Lung (tissue), 12 donors: ENCODE data around the gene ABHD16A. TPM values are rescaled to one million over a fixed set of nuclear protein-coding genes. Genes with fewer than 3 reads are reported as not detected.

Experiments used
- ATAC-seq: fragments of 200-7000 bp; cut with Tn5 transposase; one replicate; pipeline ENCODE4 v1.9.1; 2020; ENCODE audit warnings: moderate number of reproducible peaks; ENCODE audit not compliant: insufficient read depth, low FRiP score
- DNase-seq, 3 donors: peaks; one replicate each; pipeline ENCODE4 v3.0.0-alpha.2; 2013 to 2017
- H3K27ac ChIP-seq, 2 donors: one replicate each; pipeline ENCODE4 v1.5.1; 2013; ENCODE audit warnings: mild to moderate bottlenecking in 2 of 2, moderate library complexity in 2 of 2, control low read depth in 1 of 2, inconsistent platforms in 1 of 2, low read depth in 1 of 2, low read length in 1 of 2
- H3K27me3 ChIP-seq, 3 donors: one replicate each; pipeline ENCODE4 v1.5.1; 2013; ENCODE audit warnings: low read length in 2 of 3; ENCODE audit not compliant: control insufficient read depth in 3 of 3, insufficient read depth in 3 of 3
- H3K36me3 ChIP-seq, 4 donors: one replicate each; pipeline ENCODE4 v1.5.1; 2013; ENCODE audit warnings: low read length in 4 of 4, mild to moderate bottlenecking in 1 of 4, moderate library complexity in 1 of 4; ENCODE audit not compliant: control insufficient read depth in 4 of 4, insufficient read depth in 4 of 4
- H3K4me1 ChIP-seq, 5 donors: one replicate each; pipeline ENCODE4 v1.5.1; 2013; ENCODE audit warnings: low read length in 5 of 5, mild to moderate bottlenecking in 2 of 5, moderate library complexity in 1 of 5; ENCODE audit not compliant: control insufficient read depth in 5 of 5, insufficient read depth in 5 of 5
- H3K4me3 ChIP-seq: one replicate; pipeline ENCODE4 v1.5.1; 2013; ENCODE audit warnings: mild to moderate bottlenecking, control low read depth, moderate library complexity
- H3K9ac ChIP-seq, 2 donors: one replicate each; pipeline ENCODE4 v1.5.1; 2013; ENCODE audit warnings: low read length in 2 of 2, control low read depth in 1 of 2; ENCODE audit not compliant: insufficient read depth in 1 of 2
- H3K9me3 ChIP-seq, 4 donors: one replicate each; pipeline ENCODE4 v1.5.1; 2013; ENCODE audit warnings: low read length in 3 of 4, mild to moderate bottlenecking in 1 of 4, moderate library complexity in 1 of 4; ENCODE audit not compliant: control insufficient read depth in 4 of 4, insufficient read depth in 3 of 4
- CTCF ChIP-seq: IDR thresholded peaks from 2 replicates; pipeline ENCODE4 v1.5.1; 2012; ENCODE audit warnings: mild to moderate bottlenecking; ENCODE audit errors: control extremely low read depth, extremely low read depth
- WGBS, 2 donors: extraction: QIAGEN DNeasy Blood & Tissue Kit; methylation state at CpG; one replicate each; pipeline ENCODE4 v1.1.7; 2013; 5-methylcytosine and 5-hydroxymethylcytosine counted together
- polyA plus RNA-seq, 2 donors: library from polyadenylated mRNA; stranded (reverse); fragments of 200-250 nt; gene quantifications; one replicate each; pipeline ENCODE4 v1.2.1, GENCODE V29; 2013
- total RNA-seq, 2 donors: library from RNA; depleted of rRNA in 1 of 2; stranded (reverse); fragments of >200 nt in 1 of 2; gene quantifications; one replicate each; pipeline ENCODE4 v1.2.1, GENCODE V29; 2014 to 2021
- donor health status: control.
- donor health status: control.
- donor health status: Bipolar disorder and iron deficiency.
- donor health status: healthy.
- donor health status: DM: yes; HTN: yes; CAD: no.

ABHD16A gene
- total and polyA plus RNA-seq, 4 donors: 30.6 to 68.6 (median 53.6) TPM

- H3K27ac ChIP-seq: peak within 1 kb of the TSS in 1 of 2 donors; percentile 86
Measured at GRCh38 chr6:31680226-31681134, 22.6 kb downstream of the ABHD16A start, which contains the start of gene LY6G5C. TSS of gene LY6G5C (minus strand) at chr6:31681067. CDS start at chr6:31680373, 694 bp downstream.

GRCh38 chr6:31677955-31678354 lies 25.2 kb downstream of the ABHD16A start:
- Histone ChIP-seq H3K27me3 (no peaks in the 10 kb centered on the region), H3K4me3 (no peak overlapping the region), H3K9me3 (no peaks in the 10 kb centered on the region), H3K27ac (no peak overlapping the region), H3K9ac (no peak overlapping the region), H3K4me1 (peaks cover 0 to 15% (median 4%) of the 10 kb centered on the region in 5 donors), H3K36me3 (peaks cover 0 to 7% (median 0%) of the 10 kb centered on the region in 4 donors)
- WGBS, 2 donors: 74% methylated on average over 8 of the region's 8 CpGs
- TF ChIP-seq CTCF: no peak
- ATAC-seq (no peak), DNase-seq (no peak)

More at GRCh38 chr6:31680226-31681134, 22.6 kb downstream of the ABHD16A start, which contains the start of gene LY6G5C:
- 11 to 15% methylated on average over 17 of the region's 17 CpGs for WGBS, 2 donors
- H3K4me3 ChIP-seq: peak within 1 kb of the TSS; percentile 26
- H3K4me1 ChIP-seq: peaks cover 0 to 23% (median 4%) of the 10 kb centered on the region in 5 donors
- ATAC-seq (peak; percentile 90), DNase-seq (peak; percentile 92 to 95 (median 93))
- H3K9ac ChIP-seq: peak within 1 kb of the TSS; percentile 51 to 71
- no peaks in the 10 kb centered on the region for H3K9me3 ChIP-seq
- peak; percentile 87 for TF ChIP-seq CTCF
- no peaks in the 10 kb centered on the region for H3K36me3 ChIP-seq
- H3K27me3 ChIP-seq: no peaks in the 10 kb centered on the region

GRCh38 chr6:31676904-31677303 lies 26.2 kb downstream of the ABHD16A start:
- H3K4me3 ChIP-seq: no peak overlapping the region
- ATAC-seq (no peak), DNase-seq (no peak)
- H3K36me3 ChIP-seq: peaks cover 2 to 14% (median 3%) of the 10 kb centered on the region in 4 donors
- H3K4me1 ChIP-seq: peaks cover 0 to 15% (median 4%) of the 10 kb centered on the region in 5 donors
- TF ChIP-seq CTCF: no peak
- H3K9me3 ChIP-seq: no peaks in the 10 kb centered on the region
- H3K27ac ChIP-seq: no peak overlapping the region
- H3K9ac ChIP-seq: no peak overlapping the region
- 83 to 84% methylated on average over 6 of the region's 6 CpGs for WGBS, 2 donors
- no peaks in the 10 kb centered on the region for H3K27me3 ChIP-seq
